Activated T-cell treated with anti-CD3 and anti-CD28 coated beads, Interleukin-2, amount 50 U/mL, for 72 hours (primary cell): ENCODE data around the gene ANO3. TPM values are rescaled to one million over a fixed set of nuclear protein-coding genes. Genes with fewer than 3 reads are reported as not detected.

Experiments used
- ATAC-seq, 2 donors: fragments of 150-1000 bp; cut with Tn5 transposase; replicated peaks in 1 of 2; 2 replicates each; pipeline ENCODE4 v1.10.0; 2021; ENCODE audit warnings: moderate library complexity in 2 of 2, mild to moderate bottlenecking in 1 of 2
- DNase-seq, 2 donors: peaks; one replicate each; pipeline ENCODE4 v3.0.0; 2021 to 2022; ENCODE audit warnings: mixed read lengths in 1 of 2
- H3K27ac Mint-ChIP-seq: one replicate; pipeline ENCODE4 v1.8.0; 2022; ENCODE audit warnings: mild to moderate bottlenecking, moderate library complexity, mixed read lengths
- H3K27me3 Mint-ChIP-seq: one replicate; pipeline ENCODE4 v1.8.0; 2022; ENCODE audit warnings: low read depth, mixed read lengths
- H3K36me3 Mint-ChIP-seq, 2 donors: one replicate each; pipeline ENCODE4 v1.8.0; 2022; ENCODE audit warnings: mixed read lengths in 2 of 2, mild to moderate bottlenecking in 1 of 2; ENCODE audit not compliant: insufficient read depth in 2 of 2
- H3K4me1 Mint-ChIP-seq: one replicate; pipeline ENCODE4 v1.8.0; 2022; ENCODE audit warnings: low read depth, mixed read lengths
- H3K4me3 Mint-ChIP-seq, 2 donors: one replicate each; pipeline ENCODE4 v1.8.0; 2022; ENCODE audit warnings: mild to moderate bottlenecking in 2 of 2, mixed read lengths in 2 of 2, moderate library complexity in 2 of 2
- H3K9me3 Mint-ChIP-seq, 2 donors: one replicate each; pipeline ENCODE4 v1.8.0; 2022; ENCODE audit warnings: mixed read lengths in 2 of 2
- total RNA-seq, 2 donors: library from RNA; stranded (reverse); gene quantifications; one replicate each; pipeline ENCODE4 v1.2.3, GENCODE V29; 2022

ANO3 gene
- total RNA-seq, 2 donors from 2014 or later, result not detected

DNA sequence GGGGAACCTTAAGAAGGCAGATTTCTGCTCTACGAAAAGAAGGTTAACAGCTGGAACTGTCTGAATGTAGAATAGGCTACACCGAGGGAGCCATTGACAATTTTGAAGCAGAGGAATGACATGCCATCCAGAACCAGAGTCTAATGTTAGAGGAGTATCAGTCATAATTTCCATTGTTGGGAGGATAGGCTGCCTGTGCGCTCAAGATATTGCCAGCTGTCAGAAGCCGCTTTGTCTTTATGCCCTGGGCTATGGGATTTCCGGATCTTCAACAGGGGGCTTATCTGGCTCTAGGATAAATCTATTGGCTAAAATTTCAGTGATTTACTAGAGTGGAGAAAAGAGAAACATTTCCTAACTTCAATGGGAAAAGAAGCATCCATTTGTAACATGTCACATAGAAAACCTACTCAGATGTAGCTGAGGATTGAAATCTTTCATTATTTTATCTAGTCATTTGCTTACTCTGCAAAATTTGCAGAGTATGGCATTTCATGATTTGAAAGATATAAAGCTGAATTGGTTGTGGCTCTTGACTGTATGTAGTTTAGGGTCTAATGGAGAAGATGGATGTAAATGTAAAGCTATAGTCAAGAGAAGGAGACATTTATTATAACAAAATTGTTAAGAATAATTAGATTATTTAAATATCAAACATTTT lies 78.9 kb downstream of the ANO3 start:
- no peaks in the 10 kb centered on the region for H3K27me3 Mint-ChIP-seq
- peaks cover 3 to 7% of the 10 kb centered on the region in 2 donors for H3K9me3 Mint-ChIP-seq
- DNase-seq, result no peak
- H3K36me3 Mint-ChIP-seq, result no peaks in the 10 kb centered on the region
- H3K4me3 Mint-ChIP-seq, result no peak overlapping the region
- H3K27ac Mint-ChIP-seq, result no peak overlapping the region
- no peaks in the 10 kb centered on the region for H3K4me1 Mint-ChIP-seq
- ATAC-seq, result no peak

DNA sequence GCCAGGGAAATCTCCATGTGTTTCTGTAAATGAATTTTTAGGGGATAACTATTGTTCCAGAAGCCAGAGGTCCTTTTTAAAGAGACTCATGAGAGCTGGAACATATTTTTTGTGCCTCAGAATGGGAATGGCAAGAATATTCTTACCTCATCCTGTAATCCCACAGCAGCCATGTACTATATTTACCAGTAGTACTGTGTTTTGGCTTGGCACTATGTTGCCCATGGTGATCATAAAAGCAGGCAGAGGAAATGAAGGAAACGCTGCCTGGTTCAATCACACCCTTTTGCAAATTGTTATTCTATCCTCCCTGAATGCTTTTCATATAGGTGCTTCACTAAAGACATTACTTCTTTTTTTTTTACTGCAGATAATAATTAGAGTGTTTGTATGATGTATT lies 81.0 kb downstream of the ANO3 start:
- Mint-ChIP-seq H3K9me3 (peaks cover 3 to 5% of the 10 kb centered on the region in 2 donors), H3K27ac (no peak overlapping the region), H3K4me3 (no peak overlapping the region), H3K36me3 (no peaks in the 10 kb centered on the region), H3K4me1 (no peaks in the 10 kb centered on the region), H3K27me3 (no peaks in the 10 kb centered on the region)
- DNase-seq (no peak), ATAC-seq (no peak)

DNA sequence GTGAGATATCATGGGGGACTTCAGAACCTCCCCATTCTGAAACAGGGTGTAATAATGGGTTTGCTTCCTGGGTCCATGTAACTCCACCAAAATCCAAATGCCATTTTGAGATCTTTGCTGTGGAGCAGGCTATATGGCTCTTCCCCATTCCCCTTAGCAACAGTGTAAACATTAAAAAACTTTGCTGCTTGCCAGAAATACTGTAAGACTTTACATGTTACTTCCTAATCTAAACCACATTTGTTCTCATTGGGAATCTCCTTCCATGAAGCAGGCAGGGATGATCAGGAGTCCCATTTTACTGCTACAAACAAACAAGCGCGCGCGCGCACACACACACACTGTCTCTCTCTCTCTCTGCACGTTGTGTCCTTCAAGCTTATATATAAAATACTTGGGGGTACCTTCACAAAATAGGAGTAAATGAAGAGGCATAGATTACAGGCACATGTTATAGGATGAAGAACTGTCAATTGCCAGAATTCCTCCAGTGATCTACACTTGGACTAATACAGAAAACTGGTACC lies 86.5 kb downstream of the ANO3 start:
- Mint-ChIP-seq H3K27me3 (no peaks in the 10 kb centered on the region), H3K9me3 (peaks cover 2% of the 10 kb centered on the region in 2 donors), H3K4me1 (no peaks in the 10 kb centered on the region), H3K27ac (no peak overlapping the region), H3K4me3 (no peak overlapping the region), H3K36me3 (no peaks in the 10 kb centered on the region)
- no peak for ATAC-seq
- DNase-seq, result no peak

- no peak overlapping the region for H3K4me3 Mint-ChIP-seq
- H3K4me1 Mint-ChIP-seq, result no peaks in the 10 kb centered on the region
- DNase-seq (no peak), ATAC-seq (no peak)
- no peak overlapping the region for H3K27ac Mint-ChIP-seq
- H3K27me3 Mint-ChIP-seq, result no peaks in the 10 kb centered on the region
- H3K36me3 Mint-ChIP-seq, result no peaks in the 10 kb centered on the region
- peaks cover 2 to 4% of the 10 kb centered on the region in 2 donors for H3K9me3 Mint-ChIP-seq
Measured at GRCh38 chr11:26420331-26420730, 88.4 kb downstream of the ANO3 start.

- Mint-ChIP-seq H3K36me3 (no peaks in the 10 kb centered on the region), H3K27me3 (no peaks in the 10 kb centered on the region), H3K4me1 (no peaks in the 10 kb centered on the region), H3K4me3 (no peak overlapping the region), H3K9me3 (peaks cover 2 to 5% of the 10 kb centered on the region in 2 donors), H3K27ac (no peak overlapping the region)
- DNase-seq (no peak), ATAC-seq (no peak)
Measured at GRCh38 chr11:26424255-26424654, 92.3 kb downstream of the ANO3 start.

- no peak for ATAC-seq
- Mint-ChIP-seq H3K4me3 (no peak overlapping the region), H3K36me3 (peaks cover 0 to 2% of the 10 kb centered on the region in 2 donors), H3K9me3 (peaks cover 5 to 16% of the 10 kb centered on the region in 2 donors), H3K27me3 (no peaks in the 10 kb centered on the region), H3K4me1 (no peaks in the 10 kb centered on the region), H3K27ac (no peak overlapping the region)
- no peak for DNase-seq
Measured at GRCh38 chr11:26439854-26440253, 107.9 kb downstream of the ANO3 start.

GRCh38 chr11:26442131-26442530 lies 110.2 kb downstream of the ANO3 start:
- Mint-ChIP-seq H3K4me1 (no peaks in the 10 kb centered on the region), H3K36me3 (peaks cover 0 to 2% of the 10 kb centered on the region in 2 donors), H3K27me3 (no peaks in the 10 kb centered on the region)

GRCh38 chr11:26443617-26444016 lies 111.7 kb downstream of the ANO3 start:
- H3K27ac Mint-ChIP-seq, result no peak overlapping the region
- no peaks in the 10 kb centered on the region for H3K27me3 Mint-ChIP-seq
- peaks cover 0 to 2% of the 10 kb centered on the region in 2 donors for H3K36me3 Mint-ChIP-seq
- no peaks in the 10 kb centered on the region for H3K4me1 Mint-ChIP-seq
- DNase-seq (no peak), ATAC-seq (no peak)
- H3K9me3 Mint-ChIP-seq, result peaks cover 0 to 8% of the 10 kb centered on the region in 2 donors
- H3K4me3 Mint-ChIP-seq, result no peak overlapping the region

More at GRCh38 chr11:26442131-26442530, 110.2 kb downstream of the ANO3 start:
- Mint-ChIP-seq H3K4me3 (no peak overlapping the region), H3K27ac (no peak overlapping the region), H3K9me3 (peaks cover 0 to 11% of the 10 kb centered on the region in 2 donors)
- ATAC-seq (no peak), DNase-seq (no peak)

DNA sequence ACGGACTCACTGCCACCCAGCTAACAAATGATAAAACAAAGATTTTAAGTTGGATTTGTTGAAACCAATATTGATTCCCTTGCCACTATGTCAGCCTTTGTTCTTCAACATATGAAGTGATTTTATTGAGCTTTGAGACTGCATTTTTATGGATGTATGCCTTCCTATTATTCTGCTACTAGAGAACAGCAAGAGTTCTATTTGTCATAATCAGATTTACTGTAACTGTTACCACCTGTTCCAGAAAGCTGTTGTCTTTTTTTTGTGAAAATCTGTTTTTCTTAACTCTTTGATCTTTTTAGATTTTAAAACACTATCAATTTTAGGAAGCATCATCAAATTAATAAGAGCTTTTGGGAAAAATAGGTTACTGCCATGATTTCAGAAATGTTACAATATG lies 125.7 kb downstream of the ANO3 start:
- Mint-ChIP-seq H3K4me1 (no peaks in the 10 kb centered on the region), H3K27ac (no peak overlapping the region), H3K4me3 (no peak overlapping the region), H3K9me3 (peaks cover 3 to 6% of the 10 kb centered on the region in 2 donors), H3K27me3 (no peaks in the 10 kb centered on the region), H3K36me3 (no peaks in the 10 kb centered on the region)
- DNase-seq, result no peak
- no peak for ATAC-seq

DNA sequence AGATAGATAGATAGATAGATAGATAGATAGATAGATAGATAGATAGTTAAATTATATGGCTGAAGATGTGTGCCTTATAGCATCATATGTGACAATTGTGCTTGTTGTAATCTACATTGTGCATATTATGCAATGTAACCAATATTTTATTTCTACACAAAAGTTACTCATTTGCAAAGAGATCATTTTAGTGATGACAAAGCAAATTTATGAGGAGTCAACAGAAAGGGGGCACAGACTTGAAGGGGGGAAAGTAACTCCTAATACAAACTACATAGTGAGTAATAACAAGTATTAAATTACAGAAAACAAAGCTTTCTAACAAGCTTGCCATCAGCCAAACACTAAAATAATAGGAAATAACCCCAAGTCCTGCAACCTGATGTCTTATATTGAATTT lies 133.3 kb downstream of the ANO3 start:
- H3K9me3 Mint-ChIP-seq, result peaks cover 8 to 9% of the 10 kb centered on the region in 2 donors
- no peaks in the 10 kb centered on the region for H3K27me3 Mint-ChIP-seq
- ATAC-seq (no peak), DNase-seq (no peak)
- no peaks in the 10 kb centered on the region for H3K4me1 Mint-ChIP-seq
- no peak overlapping the region for H3K4me3 Mint-ChIP-seq
- H3K27ac Mint-ChIP-seq, result no peak overlapping the region
- no peaks in the 10 kb centered on the region for H3K36me3 Mint-ChIP-seq

GRCh38 chr11:26467506-26467905 lies 135.6 kb downstream of the ANO3 start:
- no peaks in the 10 kb centered on the region for H3K27me3 Mint-ChIP-seq
- peaks cover 6 to 7% of the 10 kb centered on the region in 2 donors for H3K9me3 Mint-ChIP-seq
- DNase-seq, result no peak
- H3K4me1 Mint-ChIP-seq, result no peaks in the 10 kb centered on the region
- H3K27ac Mint-ChIP-seq, result no peak overlapping the region
- no peak for ATAC-seq
- no peaks in the 10 kb centered on the region for H3K36me3 Mint-ChIP-seq
- no peak overlapping the region for H3K4me3 Mint-ChIP-seq

GRCh38 chr11:26470992-26471391 lies 139.1 kb downstream of the ANO3 start:
- Mint-ChIP-seq H3K36me3 (no peaks in the 10 kb centered on the region), H3K4me3 (no peak overlapping the region), H3K27me3 (no peaks in the 10 kb centered on the region), H3K4me1 (no peaks in the 10 kb centered on the region), H3K9me3 (peaks cover 6 to 8% of the 10 kb centered on the region in 2 donors), H3K27ac (no peak overlapping the region)
- DNase-seq (no peak), ATAC-seq (no peak)

DNA sequence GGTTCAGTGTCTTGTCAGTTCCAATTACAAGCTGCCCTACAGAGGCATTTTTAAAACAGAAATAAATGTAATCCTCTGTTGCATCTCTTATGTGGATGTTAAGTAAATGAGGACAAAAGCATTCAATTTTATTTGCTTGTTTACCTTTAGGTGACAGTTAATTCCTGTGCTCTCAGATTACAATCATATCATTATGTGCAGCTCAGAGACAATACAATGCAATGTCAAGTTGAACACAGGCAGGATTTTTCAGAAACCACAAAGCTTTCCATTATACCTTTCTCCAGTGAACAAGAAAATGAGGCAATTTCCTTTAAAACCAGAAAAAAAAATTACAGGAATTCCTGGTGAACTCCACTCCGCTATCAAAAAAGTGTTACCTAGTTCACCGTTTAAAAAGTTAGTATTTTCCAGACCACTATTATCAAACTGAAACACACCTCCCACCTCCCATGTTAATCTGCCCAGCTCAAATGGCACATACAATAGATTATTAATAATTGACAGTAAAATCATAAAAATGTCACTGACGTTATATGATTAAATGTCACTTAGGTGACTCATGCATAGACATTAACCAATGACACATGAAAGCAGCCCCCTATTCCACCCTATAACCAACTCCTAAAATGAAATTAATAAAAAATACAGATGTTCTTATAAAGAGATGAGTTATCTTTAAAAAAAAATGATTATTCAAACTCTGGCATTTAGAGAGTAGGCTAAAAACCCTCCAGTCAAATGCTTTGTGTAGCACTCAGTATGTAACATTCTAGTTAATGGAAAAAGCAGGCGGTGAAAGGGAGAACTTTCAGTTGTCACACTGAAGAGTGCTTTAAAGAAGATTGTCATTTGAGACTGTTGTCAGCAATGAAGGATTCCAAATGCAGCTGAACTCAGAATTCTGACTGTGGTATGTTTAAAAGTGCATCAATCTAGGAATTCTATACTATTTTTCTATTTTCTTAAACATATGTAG lies 141.6 kb downstream of the ANO3 start:
- ATAC-seq (no peak), DNase-seq (no peak)
- Mint-ChIP-seq H3K27ac (no peak overlapping the region), H3K4me3 (no peak overlapping the region), H3K9me3 (peaks cover 0 to 5% of the 10 kb centered on the region in 2 donors), H3K4me1 (no peaks in the 10 kb centered on the region), H3K36me3 (no peaks in the 10 kb centered on the region), H3K27me3 (no peaks in the 10 kb centered on the region)
